ENCODE data around the gene ACTR3C.
"Not testable (repeated sequence)": the region's sequence is repeated elsewhere in the genome, so short reads cannot be mapped to it uniquely, and the experiment has no call there.

- TF ChIP-seq ZNF577 (CRISPR knock-in tag; IDR thresholded peaks at IDR 0.05; ENCODE audit: borderline replicate concordance, low read depth); KDM1A (CRISPR knock-in tag; IDR thresholded peaks at IDR 0.05); PHF8 (CRISPR knock-in tag; IDR thresholded peaks at IDR 0.05); ZNF780A (CRISPR knock-in tag; IDR thresholded peaks at IDR 0.05); DNMT1 (CRISPR knock-in tag; IDR thresholded peaks at IDR 0.05); RELA (CRISPR knock-in tag; IDR thresholded peaks at IDR 0.05); POLR2A (IDR thresholded peaks at IDR 0.05; ENCODE audit: insufficient read depth in 1 of 2, low read depth in 2 of 2, low read length in 2 of 2); FOXM1 (CRISPR knock-in tag; IDR thresholded peaks at IDR 0.05); MAF1 (CRISPR knock-in tag; IDR thresholded peaks at IDR 0.05; ENCODE audit: borderline replicate concordance); SP5 (CRISPR knock-in tag; IDR thresholded peaks at IDR 0.05; ENCODE audit: borderline replicate concordance, low read depth); CTCF (CRISPR knock-in tag; IDR thresholded peaks at IDR 0.05); GATA4 (IDR thresholded peaks at IDR 0.05; ENCODE audit: borderline replicate concordance, low read depth); RNF2 (conservative IDR thresholded peaks at IDR 0.05; ENCODE audit: low read depth): not testable (repeated sequence)
These were observed 55.1 kb downstream of the ACTR3C start for GRCh38 chr7:150268287-150268686.

Measured in HepG2 (cell line).